ENCODE data around the gene DEGS1. TPM values are rescaled to one million over a fixed set of nuclear protein-coding genes. Genes with fewer than 3 reads are reported as not detected.

Gene DEGS1
- total RNA-seq, 1 experiment from 2014 or later, result 82.8 TPM

GRCh38 chr1:224188286-224188685 is 5.2 kb downstream of the DEGS1 start:
- no peak for DNase-seq (ENCODE audit: low read depth, low spot score)
- Histone ChIP-seq H3K4me3 (ENCODE audit: low read depth in 2 of 2, low read length in 2 of 2) (no peak overlapping the region), H3K9me3 (ENCODE audit: control insufficient read depth, insufficient read depth, low read depth, low read length) (no peaks in the 10 kb centered on the region), H3K27me3 (ENCODE audit: control insufficient read depth, insufficient read depth, low read length) (no peaks in the 10 kb centered on the region), H3K36me3 (ENCODE audit: control insufficient read depth, insufficient read depth, low read length) (peaks cover 2% of the 10 kb centered on the region), H3K27ac (ENCODE audit: low read length) (no peak overlapping the region), H3K4me1 (ENCODE audit: control insufficient read depth, insufficient read depth, low read length) (no peaks in the 10 kb centered on the region)
- in situ Hi-C loops (cut with HindIII; ENCODE audit: low pct_unique_long_range_greater_than_20kb, low sequenced_read_pairs), result no loop called here
- BruUV-seq (replicated peaks), result no TSS peak
- TF ChIP-seq TCF7L2 (IDR thresholded peaks at IDR 0.05; ENCODE audit: low read depth, low read length) (no peak), POLR2AphosphoS5 (IDR thresholded peaks at IDR 0.05; ENCODE audit: low read depth, low read length) (no peak), REST (IDR thresholded peaks at IDR 0.05; ENCODE audit: insufficient read depth in 1 of 2, low read depth in 2 of 2, low read length in 1 of 2) (no peak), SIN3A (IDR thresholded peaks at IDR 0.05; ENCODE audit: borderline replicate concordance, insufficient read depth, low read depth, low read length) (no peak), CTCF (IDR thresholded peaks at IDR 0.05) (no peak)
- ChIA-PET CTCF (no interaction called here), POLR2A (no interaction called here)
- ATAC-seq, result no peak
- intact Hi-C loops (cut with micrococcal nuclease; ENCODE audit: unreplicated experiment), result loop anchor here (10.0 kb wide), 1 partner anchor 147 kb away; the partner anchor contains the start of gene NVL

- no peak for TF ChIP-seq SIN3A (IDR thresholded peaks at IDR 0.05; ENCODE audit: borderline replicate concordance, insufficient read depth, low read depth, low read length)
- no peak for TF ChIP-seq POLR2AphosphoS5 (IDR thresholded peaks at IDR 0.05; ENCODE audit: low read depth, low read length)
- no peak for TF ChIP-seq TCF7L2 (IDR thresholded peaks at IDR 0.05; ENCODE audit: low read depth, low read length)
- no peak for TF ChIP-seq REST (IDR thresholded peaks at IDR 0.05; ENCODE audit: insufficient read depth in 1 of 2, low read depth in 2 of 2, low read length in 1 of 2)
- TF ChIP-seq CTCF (IDR thresholded peaks at IDR 0.05), result no peak
- Histone ChIP-seq H3K36me3 (ENCODE audit: control insufficient read depth, insufficient read depth, low read length) (peaks cover 4% of the 10 kb centered on the region; the same call in 1 of the 2 replicates), H3K4me3 (ENCODE audit: low read depth in 2 of 2, low read length in 2 of 2) (no peak overlapping the region), H3K27me3 (ENCODE audit: control insufficient read depth, insufficient read depth, low read length) (no peaks in the 10 kb centered on the region), H3K27ac (ENCODE audit: low read length) (no peak overlapping the region), H3K9me3 (ENCODE audit: control insufficient read depth, insufficient read depth, low read depth, low read length) (no peaks in the 10 kb centered on the region), H3K4me1 (ENCODE audit: control insufficient read depth, insufficient read depth, low read length) (no peaks in the 10 kb centered on the region)
- ATAC-seq, result no peak
- intact Hi-C loops (cut with micrococcal nuclease; ENCODE audit: unreplicated experiment) (loop anchor here (10.0 kb wide), 1 partner anchor 145 kb away; the partner anchor contains the start of gene NVL), in situ Hi-C loops (cut with HindIII; ENCODE audit: low pct_unique_long_range_greater_than_20kb, low sequenced_read_pairs) (no loop called here)
- no peak for DNase-seq (ENCODE audit: low read depth, low spot score)
- ChIA-PET POLR2A (no interaction called here), CTCF (no interaction called here)
- no TSS peak for BruUV-seq (replicated peaks)
Measured at GRCh38 chr1:224189561-224189960, 6.5 kb downstream of the DEGS1 start.
